ENCODE results near the gene SPOCD1.

The SPOCD1 gene

DNA sequence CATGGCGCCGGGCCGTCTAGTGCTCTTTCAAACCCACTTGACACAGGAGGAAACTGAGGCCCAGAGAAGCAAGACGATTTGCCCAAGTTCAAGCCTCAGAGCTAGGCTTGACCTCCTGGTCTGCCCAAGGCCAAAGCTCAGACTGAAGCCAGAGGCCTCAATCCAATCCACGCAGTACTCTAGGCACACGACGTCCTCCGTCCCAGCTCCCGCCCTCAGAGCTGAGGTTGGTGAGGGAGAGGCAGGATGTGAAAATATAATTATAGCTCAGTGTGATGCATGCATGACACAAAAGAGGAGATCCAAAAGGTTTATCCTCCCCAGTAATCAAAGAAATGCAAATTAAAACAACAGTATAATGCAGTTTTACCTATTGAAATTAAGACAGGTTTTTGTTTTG, 36.1 kb downstream of the SPOCD1 start:
- H3K4me3 ChIP-seq (ENCODE audit: low read depth, low read length) = no peak overlapping the region
- DNase-seq (ENCODE audit: low read depth) = no peak

DNA sequence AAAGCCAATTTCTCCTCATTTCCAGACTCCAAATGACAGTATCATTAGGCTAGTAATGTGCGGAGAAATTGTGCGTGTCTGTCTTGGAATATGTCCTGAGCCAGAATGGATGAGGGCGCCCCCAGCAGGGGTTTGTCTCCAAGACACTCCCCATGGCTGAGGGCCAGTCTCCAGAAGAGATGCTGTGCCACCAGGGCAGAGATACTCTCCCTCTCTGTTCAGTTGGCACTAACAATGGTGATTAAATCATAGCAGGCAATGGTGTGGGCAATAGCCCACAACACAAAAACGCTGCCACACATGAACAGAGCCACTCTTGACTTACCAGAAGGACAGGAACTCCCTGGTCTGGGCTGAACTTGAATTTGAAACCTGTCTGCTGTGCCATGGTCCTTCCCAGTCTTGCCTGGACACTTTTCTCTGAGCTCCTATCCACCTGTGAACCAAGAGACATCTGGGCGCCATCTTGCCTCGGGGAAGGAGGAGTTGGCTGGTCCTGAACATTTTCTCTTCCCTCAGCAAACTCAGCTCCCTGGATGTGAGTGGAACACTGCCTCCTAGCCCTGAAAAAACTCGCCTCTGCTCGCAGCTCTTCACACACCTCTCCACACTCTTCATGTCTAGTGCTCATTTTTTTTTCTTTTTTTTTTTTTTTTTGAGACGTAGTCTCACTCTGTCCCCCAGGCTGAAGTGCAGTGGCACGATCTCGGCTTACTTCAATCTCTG, 36.9 kb downstream of the SPOCD1 start:
- no peak for DNase-seq (ENCODE audit: low read depth)
- no peak overlapping the region for H3K4me3 ChIP-seq (ENCODE audit: low read depth, low read length)

DNA sequence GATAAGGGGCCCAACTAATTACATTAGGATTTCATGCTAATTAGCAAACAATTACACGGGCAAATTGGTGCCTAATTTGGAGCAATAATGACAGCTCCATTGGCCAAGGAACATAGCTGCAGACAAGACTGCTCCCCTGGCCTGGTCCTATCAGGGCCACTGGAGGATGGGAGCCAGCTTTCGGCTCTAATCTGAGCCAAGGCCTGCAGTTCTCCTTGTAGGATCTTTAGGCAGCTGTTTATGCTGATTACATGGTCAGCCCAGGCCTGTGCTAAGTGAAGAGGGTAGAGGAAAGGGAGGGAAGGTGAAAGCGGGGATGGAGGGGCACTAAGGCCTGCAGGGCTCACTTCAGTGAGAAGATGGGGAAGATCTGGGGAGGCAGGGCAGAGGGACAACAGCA, 39.3 kb downstream of the SPOCD1 start:
- DNase-seq (ENCODE audit: low read depth) = no peak
- H3K4me3 ChIP-seq (ENCODE audit: low read depth, low read length) = no peak overlapping the region

DNA sequence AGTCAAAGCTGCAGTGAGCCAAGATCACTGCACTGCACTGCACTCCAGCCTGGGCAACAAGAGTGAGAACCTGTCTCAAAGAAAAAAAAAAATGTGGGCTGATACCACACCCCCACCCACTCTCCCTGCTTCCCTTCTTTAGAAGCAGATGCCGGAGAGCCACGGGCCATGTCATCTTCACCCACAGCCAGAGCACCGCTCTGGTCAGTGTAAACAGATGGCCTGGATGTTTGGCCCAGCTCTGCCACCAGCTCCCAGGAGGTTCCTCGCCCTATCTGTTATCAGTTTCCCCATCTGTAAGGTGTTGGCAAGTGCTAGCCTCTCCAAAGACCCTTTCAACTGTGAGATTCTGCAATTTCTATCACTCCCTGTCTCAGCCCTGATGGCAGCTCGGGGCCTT, 39.8 kb downstream of the SPOCD1 start:
- no peak overlapping the region for H3K4me3 ChIP-seq (ENCODE audit: low read depth, low read length)
- no peak for DNase-seq (ENCODE audit: low read depth)

DNA sequence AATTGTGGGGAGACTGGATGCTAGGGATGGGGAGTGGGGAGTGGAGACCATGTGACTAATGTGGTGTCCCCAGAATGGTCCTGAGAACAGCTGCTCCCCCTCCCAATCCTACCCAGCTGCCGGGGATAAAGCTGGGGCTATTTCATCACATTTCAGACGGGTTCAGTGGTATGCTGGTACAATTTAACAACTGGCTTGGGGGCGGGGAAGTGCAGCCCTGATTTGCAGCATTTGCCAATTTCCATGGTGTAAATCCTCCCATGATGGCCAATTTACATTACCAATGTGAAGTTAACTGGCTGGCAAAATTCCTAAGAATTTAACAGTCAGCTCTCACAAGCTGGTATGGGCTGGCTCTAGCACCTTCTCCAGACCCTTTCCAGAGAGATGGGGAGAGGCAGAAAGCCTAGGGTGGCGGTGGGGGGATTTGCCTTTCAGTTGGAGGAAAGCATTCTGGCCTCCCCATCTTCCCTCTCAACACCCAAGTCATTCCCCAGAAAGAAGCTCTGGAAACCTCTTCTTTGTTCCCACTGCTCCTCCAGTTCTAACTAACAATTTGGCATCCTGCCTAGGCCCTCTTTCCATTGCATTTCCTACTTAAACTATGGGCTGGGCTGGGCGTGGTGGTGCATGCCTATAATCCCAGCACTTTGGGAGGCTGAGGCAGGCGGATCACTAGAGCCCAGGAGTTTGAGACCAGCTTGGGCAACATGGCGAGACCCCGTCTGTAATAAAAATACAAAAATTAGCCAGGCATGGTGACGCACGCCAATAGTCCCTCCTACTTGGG, 40.4 kb downstream of the SPOCD1 start:
- no peak overlapping the region for H3K4me3 ChIP-seq (ENCODE audit: low read depth, low read length)
- no peak for DNase-seq (ENCODE audit: low read depth)

DNA sequence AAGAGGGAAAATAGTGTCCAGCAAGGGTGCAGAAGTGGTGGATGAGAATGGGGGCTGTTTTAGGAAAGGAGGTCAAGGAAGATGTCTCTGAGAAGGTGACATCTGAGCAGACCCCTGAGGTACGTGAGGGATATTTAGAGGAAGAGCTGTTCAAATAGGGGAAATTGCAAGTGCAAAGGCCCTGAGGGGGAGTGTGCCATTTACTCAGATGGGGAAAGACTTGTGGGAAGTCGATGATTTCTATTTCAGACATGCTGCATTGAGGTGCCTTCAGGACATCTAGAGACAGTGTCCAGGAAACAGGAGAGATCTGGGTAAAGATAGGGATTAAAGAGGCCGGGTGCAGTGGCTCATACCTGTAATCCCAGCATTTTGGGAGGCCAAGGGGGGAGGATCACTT, 41.3 kb downstream of the SPOCD1 start:
- no peak for DNase-seq (ENCODE audit: low read depth)
- no peak overlapping the region for H3K4me3 ChIP-seq (ENCODE audit: low read depth, low read length)

DNA sequence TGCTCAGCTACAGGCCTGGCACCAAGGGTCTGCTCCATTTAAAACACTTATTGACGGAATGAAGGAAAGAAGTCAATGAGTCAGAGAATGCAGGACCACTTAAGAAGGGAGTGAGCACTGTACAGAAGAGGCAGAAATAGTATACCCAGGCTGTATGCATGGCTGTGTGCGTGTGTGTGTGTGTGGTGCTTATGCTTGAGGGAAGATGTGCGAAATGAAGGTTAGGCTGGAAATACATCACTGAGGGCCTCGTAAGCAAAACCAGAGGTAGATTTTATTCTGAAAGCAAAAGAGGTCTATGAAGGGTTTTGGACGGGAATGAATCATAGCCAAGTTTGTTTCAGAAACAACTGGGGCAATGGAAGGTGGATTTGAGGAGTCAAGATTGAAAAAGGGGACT, 42.0 kb downstream of the SPOCD1 start:
- no peak overlapping the region for H3K4me3 ChIP-seq (ENCODE audit: low read depth, low read length)
- DNase-seq (ENCODE audit: low read depth) = no peak

DNA sequence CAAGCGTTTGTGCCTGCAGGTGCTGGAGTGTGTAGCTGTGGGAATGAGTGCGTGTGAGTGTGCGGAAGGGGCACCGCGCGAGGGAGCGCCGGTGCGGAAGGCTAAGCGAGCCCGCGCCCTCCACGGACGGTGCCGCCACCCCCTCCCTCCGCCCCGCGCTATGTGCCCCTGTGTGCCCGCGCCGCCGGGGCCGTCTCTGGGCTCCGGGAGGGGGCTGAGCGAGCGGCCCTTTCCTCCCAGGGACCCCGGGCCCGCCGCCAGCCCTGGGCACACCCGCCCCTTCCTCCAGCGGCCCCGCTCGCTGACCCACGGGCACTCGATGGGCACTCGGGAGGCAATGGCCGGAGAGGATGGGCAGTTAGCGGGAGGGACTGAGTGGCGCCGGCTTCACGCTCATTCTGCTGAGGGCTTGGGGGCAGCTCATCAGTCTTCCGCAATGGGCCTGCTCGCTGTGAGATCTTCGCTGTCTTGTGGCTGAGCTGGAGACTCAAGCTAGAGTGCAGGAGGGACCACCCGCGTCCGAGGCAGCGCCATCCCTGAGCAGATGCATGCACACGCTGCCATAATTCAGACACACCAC, 43.1 kb downstream of the SPOCD1 start:
- peak overlapping the region; percentile 21 for H3K4me3 ChIP-seq (ENCODE audit: low read depth, low read length)
- DNase-seq (ENCODE audit: low read depth) = no peak

DNA sequence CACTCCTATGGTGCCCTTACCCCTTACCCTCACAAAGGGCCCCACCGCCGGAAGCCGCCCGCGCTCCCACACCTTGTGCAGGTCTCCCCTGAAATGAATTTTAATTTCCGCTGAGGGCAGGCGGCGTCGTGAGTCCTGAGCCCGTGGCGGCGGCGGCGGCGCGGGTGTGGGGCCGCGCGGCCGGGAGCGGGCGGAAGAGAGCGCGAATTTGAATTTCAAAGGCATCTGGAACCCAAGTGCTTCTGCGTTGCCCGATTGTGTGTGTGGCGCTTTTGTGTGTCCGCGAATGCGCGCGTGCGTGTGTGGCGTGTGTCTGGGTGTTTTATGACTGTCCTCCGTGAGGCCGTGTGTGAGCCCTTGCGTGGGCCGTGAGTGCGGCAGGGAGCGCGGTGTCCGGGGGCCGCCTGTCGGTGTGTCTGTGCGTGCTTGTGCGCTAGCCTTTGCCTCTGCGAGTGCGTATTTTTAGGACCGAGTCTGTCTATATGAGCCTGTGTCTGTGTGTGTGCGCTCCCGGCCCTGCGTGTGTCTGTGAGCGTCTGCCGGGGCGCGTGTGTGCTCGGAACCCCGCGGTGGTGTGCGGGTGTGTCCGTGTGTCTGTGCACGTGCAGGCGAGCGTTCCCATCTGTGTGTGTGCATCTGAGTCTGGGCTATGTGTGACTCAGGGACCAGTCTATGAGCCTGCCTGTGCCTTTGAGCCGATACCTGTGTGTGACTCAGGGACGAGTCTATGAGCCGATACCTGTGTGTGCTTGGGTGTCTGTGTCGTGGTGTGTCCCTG, 43.7 kb downstream of the SPOCD1 start:
- no peak for DNase-seq (ENCODE audit: low read depth)
- H3K4me3 ChIP-seq (ENCODE audit: low read depth, low read length) = peak overlapping the region; percentile 21

DNA sequence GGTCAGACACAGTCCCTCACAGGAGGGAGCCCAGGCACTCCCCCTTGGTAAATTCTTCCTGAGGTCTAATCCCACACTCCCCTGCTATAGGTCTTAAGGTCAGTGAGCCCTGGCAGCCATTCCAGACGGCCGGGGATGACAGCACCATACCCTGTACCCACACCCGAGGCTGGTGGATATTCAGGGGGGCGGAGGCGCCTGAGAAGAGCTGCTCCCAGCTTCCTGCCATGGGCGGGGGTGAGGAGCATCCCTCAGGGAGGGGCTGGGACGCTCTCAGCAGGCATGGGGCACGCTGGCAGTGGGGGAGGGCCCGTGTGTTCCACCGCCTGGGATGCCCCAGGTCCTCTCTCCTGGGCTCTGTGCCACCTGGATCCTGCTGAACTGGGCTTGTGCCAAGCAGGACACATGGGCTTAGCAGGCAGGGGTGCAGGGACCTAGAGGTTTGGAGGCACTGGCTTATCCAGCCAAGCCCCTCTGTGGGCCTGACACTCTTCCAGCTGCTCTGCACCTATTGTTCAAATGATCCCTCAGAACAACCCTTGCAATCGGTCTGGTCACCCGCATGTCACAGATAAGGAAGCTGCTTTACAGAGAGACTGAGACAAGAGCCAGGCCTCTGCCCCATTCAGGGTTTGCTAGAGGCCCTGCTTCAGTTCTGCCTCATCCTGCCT, 46.0 kb downstream of the SPOCD1 start:
- DNase-seq (ENCODE audit: low read depth) = no peak
- H3K4me3 ChIP-seq (ENCODE audit: low read depth, low read length) = no peak overlapping the region

DNA sequence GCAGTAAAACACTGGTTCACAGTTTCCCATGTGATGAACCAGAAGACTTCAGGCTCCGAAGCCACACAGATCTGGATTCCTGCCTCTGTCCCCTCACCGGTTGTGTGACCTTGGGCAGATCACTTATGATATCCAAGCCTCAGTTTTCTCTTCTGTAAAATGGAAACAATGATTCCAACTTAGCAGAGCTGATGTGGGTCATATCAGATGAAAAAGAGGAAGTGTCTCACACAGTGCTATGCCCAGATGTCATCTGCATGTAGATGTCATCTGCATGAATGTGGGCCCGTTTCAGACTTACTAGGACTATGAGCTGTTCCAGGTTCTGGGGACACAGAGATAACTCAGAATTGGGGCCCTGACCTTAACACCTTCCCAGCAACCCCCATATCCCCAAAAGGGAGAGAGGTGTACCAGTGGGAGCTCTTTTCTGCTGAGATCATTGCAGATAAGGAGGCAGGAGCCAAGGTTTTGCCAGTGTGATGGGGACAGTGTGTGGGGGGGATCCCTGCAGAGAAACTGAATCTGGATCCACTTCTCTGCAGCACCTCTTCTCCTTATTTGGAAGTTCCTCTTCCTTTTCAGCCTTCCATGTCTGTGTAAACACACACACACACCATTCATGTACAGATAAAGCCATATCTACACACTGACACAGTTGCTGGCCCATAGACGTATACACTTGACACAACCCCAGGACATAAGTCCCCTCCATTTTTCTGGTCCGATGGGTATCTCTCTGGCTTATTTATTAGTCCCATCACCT, 46.7 kb downstream of the SPOCD1 start:
- no peak for DNase-seq (ENCODE audit: low read depth)
- no peak overlapping the region for H3K4me3 ChIP-seq (ENCODE audit: low read depth, low read length)

DNA sequence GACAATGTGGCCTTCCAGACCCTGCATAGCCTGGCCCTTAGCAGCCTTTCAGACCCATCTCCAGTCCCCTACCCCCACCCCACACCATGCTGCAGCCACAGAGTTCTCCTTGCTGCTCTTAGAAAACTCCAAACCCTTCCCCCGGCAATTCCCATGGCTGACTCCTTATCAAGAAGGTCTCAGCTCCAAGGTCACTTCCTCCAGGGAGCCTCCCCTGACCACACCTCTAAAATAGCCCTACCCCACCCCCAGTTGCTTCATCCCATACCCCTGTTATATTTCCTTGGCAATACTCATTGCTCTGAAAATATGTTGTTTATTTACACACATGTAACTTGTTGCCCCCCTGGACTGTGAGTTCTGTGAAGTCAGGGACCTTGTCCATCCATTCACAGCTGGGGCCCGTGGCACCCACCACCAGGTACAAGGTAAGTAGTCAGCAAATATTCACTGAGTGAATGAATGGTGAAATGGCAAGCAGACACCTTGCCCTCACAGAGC, 47.4 kb downstream of the SPOCD1 start:
- no peak overlapping the region for H3K4me3 ChIP-seq (ENCODE audit: low read depth, low read length)
- no peak for DNase-seq (ENCODE audit: low read depth)

DNA sequence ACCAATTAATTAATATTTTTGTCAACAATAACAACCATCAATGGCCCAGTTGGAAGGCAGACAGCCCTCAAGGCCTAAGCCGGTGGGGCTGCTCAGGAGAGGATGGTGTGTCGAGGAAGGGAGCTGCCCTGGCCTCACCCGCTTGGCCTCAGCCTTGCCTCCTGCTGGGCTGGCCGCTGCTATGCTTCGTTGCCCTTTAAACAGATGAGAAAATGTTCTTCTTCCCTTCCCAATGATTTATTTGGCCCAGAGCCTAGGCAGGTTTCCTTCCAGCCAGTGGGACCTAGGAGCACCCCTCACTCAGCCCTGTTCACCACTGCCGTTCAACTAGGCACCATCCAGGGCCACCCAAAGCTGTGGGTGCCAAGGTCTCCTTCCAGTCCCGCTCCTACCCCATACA, 48.6 kb downstream of the SPOCD1 start:
- no peak for DNase-seq (ENCODE audit: low read depth)
- H3K4me3 ChIP-seq (ENCODE audit: low read depth, low read length) = no peak overlapping the region

DNA sequence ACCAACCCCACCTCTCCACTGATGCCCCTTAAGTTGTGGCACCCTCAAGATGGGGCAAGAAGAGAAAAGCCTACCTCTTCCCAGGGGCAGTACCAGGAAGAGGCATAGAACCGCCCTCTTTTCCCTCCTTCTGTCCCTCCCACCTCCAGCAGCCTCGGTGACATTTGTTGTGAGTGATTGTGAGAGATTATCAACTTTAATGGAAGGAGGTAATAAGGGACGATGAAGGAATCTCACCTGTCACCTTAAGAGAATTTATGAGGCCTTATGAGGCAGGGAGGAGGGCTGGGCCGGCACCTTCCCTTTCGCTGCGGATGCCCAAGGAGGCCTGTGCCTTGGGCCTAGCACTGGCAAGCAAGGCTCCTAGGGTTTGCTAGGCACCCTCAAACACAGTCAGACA, 50.3 kb downstream of the SPOCD1 start:
- DNase-seq (ENCODE audit: low read depth) = no peak
- H3K4me3 ChIP-seq (ENCODE audit: low read depth, low read length) = no peak overlapping the region

DNA sequence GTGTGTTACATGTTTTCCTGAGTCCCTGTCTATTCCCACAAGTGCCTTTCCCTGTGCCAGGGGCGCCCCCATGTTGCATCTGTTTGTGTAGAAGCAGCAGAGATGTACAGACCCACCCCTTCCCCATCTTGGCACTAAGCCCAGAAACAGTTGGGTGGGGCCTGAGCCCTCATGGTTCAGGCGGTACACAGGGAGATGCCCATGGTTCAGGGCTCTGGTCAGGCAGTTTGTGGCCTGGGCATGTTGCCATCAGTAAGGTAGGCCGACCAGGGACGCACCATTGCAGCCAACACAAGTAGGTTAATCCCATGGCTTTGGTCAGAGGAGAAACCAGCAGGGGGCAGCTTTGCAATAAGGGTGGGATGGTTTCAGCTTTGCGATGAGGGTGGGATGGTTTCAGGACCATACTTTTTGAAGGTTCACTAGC, 50.8 kb downstream of the SPOCD1 start:
- DNase-seq (ENCODE audit: low read depth) = no peak
- H3K4me3 ChIP-seq (ENCODE audit: low read depth, low read length) = no peak overlapping the region

DNA sequence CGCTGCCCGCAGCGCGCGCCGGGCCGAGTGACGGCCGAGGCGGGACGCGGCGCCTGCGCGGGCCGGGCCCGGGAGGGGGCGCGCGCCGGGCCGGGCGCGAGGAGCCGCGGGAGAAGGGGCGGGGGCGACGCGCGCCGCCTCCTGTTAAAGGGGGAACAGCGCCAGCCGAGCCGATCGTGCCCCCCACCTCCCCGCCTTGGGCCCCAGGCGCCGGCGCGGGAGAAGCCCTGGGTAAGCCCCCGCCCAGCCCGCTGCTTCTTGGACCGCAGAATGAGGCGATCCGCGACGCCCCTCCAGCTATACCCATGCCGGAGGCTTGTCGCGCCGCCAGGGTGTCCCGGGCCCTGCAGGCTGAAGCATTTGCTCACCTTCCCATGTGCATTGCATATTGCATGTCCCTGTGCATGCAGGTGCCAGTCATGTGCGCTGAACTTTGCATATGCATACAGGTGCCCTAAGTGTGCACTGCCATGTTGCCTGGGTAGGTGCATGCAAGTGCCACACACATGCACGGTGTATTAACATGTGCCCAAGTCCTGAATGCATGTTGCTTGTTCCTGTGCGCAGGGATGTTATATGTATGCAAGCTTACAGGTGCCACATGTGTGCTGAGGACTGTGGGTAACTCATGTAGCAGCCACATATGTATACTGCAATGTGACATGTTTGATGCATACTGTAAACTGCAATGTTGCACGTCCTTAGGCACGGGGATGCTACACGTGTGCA, 51.3 kb downstream of the SPOCD1 start, which contains the start of gene ADGRB2:
Gene ADGRB2, minus strand, starts transcription at position 29 of the 729 bp plus-strand sequence. CDS start 7,119 bp downstream, outside the sequence.
- peak within 1 kb of the TSS; percentile 62 for H3K4me3 ChIP-seq (ENCODE audit: low read depth, low read length)
- DNase-seq (ENCODE audit: low read depth) = no peak

DNA sequence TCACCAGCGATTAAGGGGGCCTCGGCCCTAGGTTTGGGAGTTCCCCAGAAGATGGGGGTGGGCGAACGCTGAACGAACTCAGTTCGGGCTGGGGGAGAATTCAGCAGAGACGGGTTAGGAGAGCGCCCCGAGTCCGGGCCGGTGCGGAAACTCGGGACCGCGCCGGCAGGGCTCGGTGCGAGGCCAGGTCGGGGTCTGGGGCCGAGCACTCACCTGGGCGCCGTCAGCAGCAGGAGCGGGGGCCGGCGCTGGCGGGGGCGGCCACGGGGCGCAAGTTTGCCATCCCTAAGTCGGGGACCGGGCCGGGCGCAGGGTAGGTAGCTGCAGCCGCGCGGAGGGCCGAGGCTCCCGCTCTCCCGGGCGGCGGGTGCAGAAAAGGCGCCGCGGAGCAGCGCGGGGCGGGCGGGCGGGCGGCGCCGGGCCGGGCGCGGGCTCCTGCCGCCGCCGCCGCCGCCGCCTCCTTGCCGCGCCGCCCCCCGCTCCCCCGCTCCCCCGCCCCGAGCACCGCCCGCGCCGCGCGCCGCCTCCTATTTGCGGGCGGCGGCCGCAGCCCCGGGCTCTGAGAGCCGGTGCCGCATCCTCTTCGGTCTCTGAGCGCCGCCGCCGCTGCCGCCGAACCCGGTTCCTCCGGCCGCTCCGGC, 52.0 kb downstream of the SPOCD1 start:
- no peak for DNase-seq (ENCODE audit: low read depth)
- H3K4me3 ChIP-seq (ENCODE audit: low read depth, low read length) = peak overlapping the region; percentile 62

All from skeletal muscle cell (primary cell).